GM18517 (cell line): Measurements from ENCODE around the gene THBS4.
"Not testable (repeated sequence)": the region's sequence is repeated elsewhere in the genome, so short reads cannot be mapped to it uniquely, and the experiment has no call there.

ENCODE experiments used
- ATAC-seq: cut with Tn5 transposase; IDR thresholded peaks from one replicate; pipeline ENCODE4 v1.9.1; 2021; ENCODE audit warnings: mild to moderate bottlenecking, moderate library complexity; ENCODE audit not compliant: unreplicated experiment

The THBS4 gene

DNA sequence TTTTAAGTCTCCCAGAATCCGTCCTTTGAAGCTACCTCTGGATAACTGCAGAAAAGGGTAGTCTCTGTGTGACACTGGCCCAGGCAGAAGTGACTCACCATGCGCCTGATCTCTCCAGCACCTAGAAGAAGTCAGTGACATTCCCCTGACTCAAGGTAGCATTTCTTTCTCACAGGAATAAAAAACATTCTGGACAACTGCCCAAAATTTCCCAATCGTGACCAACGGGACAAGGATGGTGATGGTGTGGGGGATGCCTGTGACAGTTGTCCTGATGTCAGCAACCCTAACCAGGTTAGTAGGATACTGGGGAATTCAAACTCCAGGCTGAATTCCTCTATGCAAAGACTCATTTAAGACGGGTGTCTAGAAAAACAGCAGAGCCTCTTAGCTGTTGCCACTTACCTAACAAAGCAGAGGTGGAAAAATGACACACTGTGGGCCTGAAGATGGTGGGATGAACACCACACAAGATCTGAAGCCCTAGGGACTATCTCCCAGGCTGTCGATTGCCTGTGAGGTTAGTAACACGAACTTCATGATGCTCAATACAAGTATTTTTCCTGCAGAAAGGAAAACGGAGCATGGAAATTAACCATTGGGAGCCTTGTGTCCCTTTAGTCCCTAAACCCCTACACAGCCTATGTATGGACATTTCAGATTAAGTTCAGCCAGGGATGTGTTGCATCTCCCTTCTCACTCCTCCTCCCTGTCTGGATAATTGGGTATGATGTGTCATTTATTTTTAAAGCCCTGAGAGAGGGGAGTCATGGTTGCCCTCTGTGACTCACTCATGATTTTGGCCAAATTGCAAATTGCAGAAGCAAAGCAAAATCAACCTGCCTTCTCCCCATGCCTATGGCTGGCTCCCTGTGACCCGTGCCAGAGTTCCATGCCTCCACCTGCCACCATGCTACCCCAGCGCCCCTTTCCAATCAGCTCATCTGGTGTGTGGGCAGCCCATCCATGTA is 37.2 kb downstream of the THBS4 start:
- ATAC-seq: no peak

DNA sequence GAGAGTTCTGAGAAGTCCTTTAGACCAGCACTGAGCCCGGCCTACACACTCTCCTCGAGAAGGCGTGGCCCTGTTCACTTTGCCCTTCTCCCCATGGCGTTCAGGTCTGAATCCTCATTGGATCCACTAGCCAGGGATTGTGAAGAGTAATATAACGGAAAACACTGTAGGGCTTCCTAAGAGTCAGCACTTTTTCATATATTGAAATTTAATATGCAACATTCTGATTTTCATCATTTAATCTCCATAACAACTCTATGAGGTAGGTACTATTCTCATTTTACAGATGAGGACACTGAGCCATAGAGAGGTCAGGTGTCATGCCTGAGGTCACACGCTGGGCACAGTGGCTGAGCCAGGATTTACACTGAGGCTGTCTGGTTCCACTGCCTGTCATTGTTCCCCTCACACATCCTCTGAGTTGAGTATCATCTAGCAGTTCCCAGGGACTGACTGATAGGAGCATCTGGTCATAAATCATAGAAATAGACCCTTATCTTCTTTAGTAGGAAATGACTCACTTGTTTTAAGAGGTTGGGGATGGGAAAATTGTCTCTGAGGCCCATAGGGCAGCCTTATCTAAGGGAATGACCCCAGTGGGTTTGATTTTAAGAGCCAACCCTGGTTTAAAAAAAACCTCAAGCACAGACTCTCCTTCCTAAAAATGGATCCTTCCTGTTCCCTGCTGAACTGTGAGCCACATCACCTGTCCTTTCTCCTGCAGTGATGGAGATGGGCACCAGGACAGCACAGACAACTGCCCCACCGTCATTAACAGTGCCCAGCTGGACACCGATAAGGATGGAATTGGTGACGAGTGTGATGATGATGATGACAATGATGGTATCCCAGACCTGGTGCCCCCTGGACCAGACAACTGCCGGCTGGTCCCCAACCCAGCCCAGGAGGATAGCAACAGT is 41.2 kb downstream of the THBS4 start:
- no peak for ATAC-seq

DNA sequence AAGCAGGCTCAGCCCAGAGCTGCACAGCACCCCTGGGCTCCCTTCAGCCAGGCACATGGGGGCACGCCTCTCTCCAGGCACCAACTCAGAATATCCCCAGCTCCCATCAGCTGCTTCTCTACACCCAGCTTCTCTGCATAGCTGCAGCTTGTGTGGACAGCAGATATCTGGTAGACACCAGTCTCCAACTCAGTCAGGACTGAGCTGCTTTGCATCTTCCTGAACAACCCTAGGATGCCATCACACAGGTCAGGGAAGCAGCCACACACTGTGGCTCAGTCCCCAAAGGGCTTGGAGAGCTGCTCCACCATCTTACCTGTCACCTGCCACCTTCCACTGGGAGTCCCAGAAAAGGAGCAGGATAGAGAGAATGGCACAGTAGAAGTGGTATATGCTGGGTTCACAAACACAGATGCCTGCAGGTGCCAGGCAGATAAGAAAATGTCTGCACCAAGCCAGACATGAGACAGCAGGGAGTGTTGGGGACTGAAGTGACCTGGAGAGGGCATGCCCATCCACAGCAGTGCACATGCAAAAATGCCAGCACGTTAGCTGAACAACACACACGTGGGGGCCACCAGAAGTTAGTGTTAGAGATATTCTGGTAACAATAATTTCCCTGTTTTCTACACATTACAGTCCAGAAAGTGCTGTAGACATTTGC is 42.0 kb downstream of the THBS4 start:
- ATAC-seq: no peak

DNA sequence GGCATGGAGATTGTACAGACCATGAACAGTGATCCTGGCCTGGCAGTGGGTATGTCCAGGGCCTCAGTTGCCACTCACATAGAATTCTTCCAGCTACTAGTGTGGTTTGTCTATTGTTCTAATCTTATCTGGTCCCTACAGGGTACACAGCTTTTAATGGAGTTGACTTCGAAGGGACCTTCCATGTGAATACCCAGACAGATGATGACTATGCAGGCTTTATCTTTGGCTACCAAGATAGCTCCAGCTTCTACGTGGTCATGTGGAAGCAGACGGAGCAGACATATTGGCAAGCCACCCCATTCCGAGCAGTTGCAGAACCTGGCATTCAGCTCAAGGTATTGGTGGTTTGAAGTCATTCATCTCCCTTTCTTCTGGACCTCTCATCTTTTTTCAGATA is 43.8 kb downstream of the THBS4 start:
- ATAC-seq: no peak

DNA sequence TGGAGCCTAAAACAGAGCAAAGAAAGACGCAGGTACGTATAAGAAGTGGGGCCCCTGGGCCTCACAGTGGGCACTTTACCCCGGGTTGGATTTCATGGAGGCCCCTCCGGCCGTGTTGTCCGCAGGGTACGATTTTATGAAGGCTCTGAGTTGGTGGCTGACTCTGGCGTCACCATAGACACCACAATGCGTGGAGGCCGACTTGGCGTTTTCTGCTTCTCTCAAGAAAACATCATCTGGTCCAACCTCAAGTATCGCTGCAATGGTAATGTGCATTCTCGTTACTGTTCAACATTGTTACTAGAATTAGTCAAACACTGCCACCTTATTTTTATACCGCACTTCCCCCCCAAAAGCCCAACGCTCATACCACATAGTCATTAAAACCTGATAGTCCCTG is 47.1 kb downstream of the THBS4 start:
- no peak for ATAC-seq

DNA sequence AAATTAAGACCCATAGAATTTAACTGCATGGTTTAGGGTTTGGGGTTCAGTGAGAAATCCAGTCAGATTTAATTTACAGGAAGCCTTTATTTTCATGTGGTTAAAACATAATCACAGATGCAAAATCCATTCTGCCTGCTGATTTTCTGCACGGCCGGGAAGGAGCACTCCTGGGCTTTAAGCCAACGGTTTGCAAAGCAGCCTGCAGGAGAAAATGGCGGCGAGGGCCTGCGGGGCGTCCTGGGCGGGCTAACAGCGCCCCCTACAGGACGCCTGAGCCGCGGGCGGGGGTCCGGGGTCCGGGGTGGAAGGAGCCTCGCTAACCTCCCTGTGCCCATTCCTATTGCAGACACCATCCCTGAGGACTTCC is 47.6 kb downstream of the THBS4 start:
- no peak for ATAC-seq

DNA sequence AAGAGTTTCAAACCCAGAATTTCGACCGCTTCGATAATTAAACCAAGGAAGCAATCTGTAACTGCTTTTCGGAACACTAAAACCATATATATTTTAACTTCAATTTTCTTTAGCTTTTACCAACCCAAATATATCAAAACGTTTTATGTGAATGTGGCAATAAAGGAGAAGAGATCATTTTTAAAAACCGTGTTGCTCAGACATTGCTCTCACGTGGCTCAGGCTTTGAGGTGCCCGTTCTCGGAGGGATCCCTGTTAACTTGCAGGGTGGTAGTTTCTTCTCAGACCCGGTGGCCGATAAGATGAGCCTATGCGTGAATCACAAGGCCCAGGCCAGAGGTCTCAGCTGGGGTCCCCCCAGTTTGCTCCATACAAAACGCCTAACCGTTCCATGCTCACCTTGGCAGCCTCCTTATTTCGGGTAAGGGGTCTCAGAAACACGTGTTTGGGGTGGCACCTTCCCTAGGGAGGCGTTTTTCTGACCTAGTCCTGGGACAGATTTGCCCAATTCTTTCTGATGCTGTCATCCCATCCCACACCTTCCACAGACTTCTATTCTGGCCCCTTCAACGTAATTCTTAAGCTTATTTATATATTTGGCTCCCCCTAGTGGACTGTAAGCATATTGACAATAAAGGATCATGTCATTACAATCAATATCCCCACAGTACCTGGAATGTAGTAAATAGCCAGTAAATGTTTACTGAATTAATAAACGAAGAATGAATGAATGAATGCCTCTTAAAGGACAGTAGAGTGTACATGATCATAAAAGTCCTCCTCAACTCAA is 48.1 kb downstream of the THBS4 start:
- no peak for ATAC-seq

DNA sequence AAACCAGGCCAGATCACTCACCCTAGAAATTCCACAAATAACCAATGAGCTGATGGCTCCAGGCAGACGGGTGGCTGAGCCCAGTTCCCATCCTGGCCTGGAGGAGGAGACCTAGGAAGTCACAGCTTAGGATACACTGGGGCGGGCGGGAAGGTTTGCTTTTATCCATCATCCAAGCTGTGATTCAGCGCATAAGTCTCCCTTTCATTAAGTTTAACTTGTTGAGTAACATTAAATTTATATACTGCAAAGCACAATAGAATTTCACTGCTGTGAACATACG is 55.7 kb downstream of the THBS4 start:
- ATAC-seq: no peak

DNA sequence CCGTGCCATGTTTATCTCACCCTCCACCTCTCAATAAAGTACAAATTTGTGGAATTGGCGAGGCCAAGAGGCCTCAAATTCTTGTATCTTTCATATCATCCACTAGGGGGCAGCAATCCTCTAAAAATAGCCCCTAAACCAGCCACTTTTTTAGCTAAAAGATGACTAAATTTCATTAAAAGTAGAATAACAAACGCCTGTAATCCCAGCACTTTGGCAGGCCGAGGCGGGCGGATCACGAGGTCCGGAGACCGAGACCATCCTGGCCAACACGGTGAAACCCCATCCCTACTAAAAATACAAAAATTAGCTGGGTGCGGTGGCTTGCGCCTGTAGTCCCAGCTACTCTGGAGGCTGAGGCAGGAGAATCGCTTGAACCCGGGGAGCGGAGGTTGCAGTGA is 56.6 kb downstream of the THBS4 start:
- ATAC-seq: not testable (repeated sequence)

DNA sequence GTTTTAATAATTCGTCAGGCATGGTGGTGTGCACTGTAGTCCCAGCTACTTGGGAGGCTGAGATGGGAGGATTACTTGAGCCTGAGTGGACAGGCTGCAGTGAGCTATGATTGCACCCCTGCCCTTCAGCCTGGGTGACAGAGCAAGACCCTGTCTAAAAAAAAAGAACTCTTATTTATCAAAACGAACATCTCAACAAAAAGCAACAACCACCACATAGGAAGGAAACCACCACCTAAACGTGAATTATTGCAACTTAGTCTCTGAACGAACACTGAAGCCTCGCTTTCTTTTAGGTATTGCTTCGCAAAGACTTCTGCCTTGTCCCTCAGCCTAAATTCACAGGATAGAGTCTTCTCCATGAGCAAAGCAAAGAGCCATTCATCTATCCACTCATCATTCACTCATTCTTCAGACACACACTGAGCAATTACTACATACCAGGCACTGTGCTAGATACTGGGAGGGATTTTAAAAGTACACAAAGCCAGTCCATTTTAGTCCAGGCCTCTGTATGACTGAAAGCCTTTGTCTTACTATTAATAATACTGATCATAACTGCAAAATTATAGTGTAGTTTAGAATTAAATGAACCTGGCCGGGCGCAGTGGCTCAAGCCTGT is 57.4 kb downstream of the THBS4 start:
- no peak for ATAC-seq

DNA sequence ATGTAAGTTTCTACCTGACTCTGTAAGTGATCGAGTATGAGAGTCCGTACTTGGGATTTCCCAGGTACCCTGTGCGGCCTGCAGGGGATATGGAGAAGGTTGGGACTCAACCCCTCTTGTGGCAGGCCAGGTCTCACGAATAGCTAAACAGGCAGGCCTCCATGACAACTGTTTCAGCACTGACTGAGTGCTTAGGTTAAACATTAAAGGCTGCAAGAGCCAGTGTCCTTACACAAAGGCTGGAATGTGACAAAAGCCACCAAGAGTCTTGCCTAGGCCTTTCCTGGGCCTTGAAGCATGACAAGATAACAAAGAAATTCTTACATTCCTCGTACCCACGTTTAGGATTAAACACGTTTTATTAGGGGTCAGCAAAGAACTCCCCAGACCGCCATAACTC is 58.6 kb downstream of the THBS4 start:
- no peak for ATAC-seq

DNA sequence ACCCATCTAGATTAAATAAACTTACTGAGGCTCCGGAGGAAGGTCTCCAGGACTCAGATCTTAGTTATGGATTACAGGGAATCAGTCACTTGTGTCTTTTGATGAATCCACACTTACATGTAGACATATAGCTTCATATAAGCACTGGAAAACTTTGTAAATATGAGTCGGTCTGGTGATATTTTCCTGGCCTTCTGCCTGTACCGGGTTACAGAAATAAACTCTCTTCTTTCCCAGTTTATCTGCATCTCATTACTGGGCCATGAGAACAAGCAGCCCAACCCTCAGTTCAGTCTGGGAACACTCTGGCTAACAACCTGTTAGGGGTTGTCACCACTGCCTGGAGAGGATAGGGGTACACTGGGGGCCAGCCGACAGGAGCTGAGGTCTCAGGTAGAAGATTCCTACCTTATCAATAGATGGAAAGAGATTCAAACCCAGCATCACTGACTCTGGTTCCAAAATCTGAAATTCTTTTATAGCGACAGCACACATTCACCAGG is 59.1 kb downstream of the THBS4 start:
- ATAC-seq: no peak

DNA sequence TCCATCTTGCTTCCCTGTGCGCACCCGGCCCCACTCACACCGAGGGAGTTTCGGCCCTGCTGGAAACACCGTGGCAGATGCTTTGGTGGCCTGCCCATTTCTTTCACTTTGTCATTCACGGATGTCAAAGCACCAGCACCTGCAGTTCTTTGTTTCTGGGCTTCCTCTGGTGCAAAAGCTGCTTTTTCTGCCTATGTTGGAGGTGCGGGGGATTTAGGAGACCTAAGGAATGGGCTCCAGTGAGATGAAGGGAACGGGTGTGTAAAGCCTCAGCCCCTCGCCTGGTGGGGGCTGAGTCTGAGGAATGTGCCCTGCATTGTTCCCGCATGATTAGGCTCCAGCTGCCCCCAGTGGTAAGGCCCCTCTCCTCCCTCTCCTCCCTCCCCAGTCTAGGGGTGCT is 62.3 kb downstream of the THBS4 start:
- ATAC-seq: no peak

DNA sequence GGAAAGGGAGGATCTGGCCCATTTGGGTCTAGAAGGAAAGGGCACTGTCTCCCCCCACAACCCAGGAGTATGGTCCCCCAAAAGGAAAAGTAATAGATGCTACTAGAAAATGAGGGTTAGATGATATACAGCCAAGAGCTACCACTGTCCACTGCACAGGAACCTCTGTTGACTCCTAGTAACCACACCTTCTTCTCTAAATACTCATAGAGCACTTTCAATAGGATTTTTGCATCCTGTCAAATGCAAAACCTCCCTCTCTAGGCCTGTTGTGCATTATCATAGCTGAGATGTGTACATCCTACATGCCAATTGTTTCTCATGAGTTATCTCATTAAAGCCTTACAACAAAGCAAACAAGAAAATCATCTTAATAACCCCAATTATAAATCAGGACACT is 66.8 kb downstream of the THBS4 start:
- ATAC-seq: peak; percentile 52

DNA sequence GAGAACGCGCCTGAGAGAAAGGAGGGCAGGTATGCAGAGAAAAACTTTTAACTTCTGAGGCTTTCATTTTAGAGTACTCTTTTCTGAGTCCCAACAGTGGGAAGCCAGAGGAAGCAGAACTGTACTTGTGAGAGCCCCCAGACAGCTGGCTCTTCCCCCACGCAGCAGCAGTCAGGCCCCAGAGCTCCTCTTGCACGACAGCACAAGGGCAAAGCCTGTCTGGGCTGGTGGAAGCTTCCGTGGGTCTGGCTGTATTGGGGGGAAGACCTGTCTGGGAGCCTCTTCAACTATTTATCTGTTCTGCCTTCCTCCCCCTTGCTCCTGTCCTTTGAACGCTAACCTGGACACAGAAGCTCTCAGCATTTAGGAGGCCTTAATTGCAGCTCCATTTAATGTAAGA is 68.2 kb downstream of the THBS4 start:
- ATAC-seq: no peak

DNA sequence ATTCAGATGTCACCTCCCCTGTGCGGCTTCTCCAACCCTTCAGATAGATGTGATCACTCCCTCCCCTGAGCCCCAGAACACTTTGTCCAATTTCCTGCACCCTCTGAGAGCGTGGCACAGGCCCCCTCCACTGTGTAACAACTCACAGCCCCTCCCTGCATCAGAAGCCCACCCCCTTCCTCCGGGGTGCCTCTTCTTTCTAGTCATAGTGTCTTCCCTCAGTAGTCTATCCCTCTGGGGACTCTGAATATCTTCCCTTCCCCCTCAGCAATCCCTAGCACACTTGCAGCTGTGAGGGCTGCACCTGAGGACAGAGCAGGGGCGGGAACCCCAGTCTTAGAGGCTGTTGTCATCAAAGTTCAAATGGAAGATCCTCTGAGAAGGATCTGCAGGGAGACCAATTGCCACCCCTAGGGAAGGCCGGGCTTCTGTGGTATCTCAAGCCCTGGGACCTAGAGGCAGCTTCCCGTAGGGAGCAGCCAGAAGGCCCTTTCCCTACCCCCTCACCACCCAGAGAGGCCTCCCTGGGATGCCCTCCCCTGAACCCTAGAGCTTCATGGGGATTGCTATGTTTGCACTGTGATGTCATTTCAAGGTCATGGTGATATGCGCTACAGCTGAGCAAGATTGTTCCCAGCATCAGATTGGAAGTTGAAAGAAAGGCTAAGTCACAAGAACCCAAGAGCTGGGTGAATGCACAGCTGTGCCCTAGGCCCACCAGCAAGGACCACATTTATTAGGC is 70.7 kb downstream of the THBS4 start:
- ATAC-seq: no peak

DNA sequence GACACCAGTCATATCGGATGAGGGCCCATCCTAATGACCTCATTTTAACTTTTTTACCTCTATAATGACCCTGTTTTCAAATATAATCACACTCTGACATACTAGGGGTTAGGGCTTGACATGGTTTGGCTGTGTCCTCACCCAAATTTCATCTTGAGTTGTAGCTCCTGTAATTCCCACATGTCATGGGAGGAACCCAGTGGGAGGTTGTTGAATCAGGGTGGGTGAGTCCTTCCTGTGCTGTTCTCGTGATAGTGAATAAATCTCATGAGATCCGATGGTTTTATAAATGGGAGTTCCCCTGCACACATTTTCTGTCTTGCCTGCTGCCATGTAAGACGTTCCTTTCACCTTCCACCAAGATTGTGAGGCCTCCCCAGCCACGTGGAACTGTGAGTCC is 71.8 kb downstream of the THBS4 start:
- ATAC-seq: no peak

DNA sequence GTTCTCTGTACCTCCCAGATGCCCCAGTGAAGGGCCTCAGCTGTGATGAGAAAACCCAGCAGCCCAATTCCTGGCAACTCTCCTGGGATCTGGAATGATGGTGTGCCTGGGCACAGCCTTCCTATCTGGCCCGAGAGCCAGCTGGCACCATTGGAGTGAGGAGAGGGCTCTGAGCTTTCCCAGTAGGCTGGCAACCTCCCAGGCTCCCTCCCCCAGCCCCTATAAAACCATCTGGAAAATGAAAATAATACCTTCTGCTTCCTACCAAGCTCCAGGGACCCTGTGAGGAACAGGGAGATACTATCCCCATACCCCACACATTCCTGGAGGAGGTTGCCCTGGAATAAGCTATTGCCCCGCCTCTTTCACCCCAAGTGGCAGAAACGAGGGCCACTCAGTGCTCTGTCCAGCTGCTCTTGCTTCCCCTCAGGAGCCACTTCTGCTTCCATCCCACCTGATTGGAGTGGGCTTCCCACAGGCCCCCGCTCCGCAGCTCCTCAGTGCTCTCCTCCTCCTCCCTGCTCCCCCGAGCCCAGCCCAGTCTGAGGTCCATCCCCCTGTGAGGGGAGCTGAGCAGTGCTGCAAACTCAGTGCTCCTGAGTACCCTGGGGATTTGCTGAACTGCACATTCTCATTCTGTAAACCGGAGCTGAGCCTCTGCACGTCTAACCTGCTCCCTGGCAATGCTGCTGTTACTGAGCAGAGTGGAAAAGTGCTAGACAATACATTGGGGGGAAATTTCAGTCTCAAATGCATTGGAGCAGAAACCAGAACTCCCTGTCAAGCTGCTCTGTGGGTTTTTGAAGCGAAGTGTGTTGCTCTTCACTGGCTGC is 74.7 kb downstream of the THBS4 start:
- no peak for ATAC-seq
